ENCODE measurements around the gene CCND3.

Gene CCND3

DNA sequence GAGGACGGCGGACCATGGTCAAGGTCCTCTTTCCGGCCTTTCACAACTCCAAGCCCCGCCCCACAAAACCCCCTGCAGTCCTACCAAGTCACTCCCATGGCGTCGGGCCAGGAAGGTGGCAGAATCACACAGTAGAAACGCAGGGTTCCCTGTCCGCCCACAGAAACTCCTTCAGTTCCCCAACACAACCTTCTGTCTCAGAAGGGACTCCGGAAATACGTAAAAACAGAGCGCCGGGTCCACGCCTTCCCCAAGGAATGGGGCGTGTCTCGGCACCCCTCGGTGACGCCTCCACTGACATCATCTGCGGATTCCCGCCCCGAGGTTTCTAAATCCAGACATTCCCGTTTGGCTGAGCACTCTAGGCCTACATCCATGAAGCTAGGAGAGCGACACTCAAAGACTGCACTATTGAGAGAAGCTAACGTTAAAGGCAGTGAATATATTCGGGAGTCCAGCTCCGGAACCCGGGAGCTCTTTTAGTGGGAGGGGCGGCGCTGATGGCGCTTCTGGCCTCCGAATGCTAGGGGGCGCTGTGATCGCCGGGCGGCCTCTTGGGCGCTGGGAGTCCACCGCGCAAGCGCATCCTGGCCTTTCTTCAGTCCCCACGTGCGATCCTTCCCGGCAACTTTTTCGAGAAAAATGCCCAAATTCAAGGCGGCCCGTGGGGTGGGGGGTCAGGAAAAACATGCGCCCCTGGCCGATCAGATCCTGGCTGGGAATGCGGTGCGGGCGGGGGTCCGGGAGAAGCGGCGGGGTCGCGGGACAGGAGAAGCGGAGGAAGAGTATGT, 20.5 kb downstream of the CCND3 start, which contains the start of the genes BYSL and MED20:
BYSL (plus strand) TSS at position 579 of the 791 bp plus-strand sequence; CDS start at position 643, 64 bp downstream.
MED20 (minus strand) TSS at position 219 of the 791 bp plus-strand sequence; CDS start at position 98, 121 bp downstream.
- ChIA-PET CTCF (interaction anchor here (0.5 to 2.2 kb wide), 20 partner anchors 9 to 216 kb away, joined by 3 to 18 read pairs (median 4); partner anchors contain the start of gene TOMM6), POLR2A (interaction anchor here (0.6 to 3.6 kb wide), 19 partner anchors 8 to 342 kb away, joined by 3 to 54 read pairs (median 6); partner anchors contain the start of genes CCND3 and TOMM6)
- peak; percentile 92 for DNase-seq (ENCODE audit: extremely low spot score)
- TF ChIP-seq CTBP1 (IDR thresholded peaks at IDR 0.05; ENCODE audit: borderline replicate concordance): no peak
- no peak for TF ChIP-seq ELF4 (IDR thresholded peaks at IDR 0.05)
- no peak for TF ChIP-seq FOXA1 (IDR thresholded peaks at IDR 0.05)
- no peak for TF ChIP-seq FOXM1 (IDR thresholded peaks at IDR 0.05; ENCODE audit: borderline replicate concordance)
- no peak for TF ChIP-seq ZNF384 (IDR thresholded peaks at IDR 0.05)
- peak; percentile 64 for TF ChIP-seq PKNOX1 (IDR thresholded peaks at IDR 0.05)
- no peak for TF ChIP-seq SUZ12 (IDR thresholded peaks at IDR 0.05)
- no peak for TF ChIP-seq HDGF (IDR thresholded peaks at IDR 0.05; ENCODE audit: borderline replicate concordance)
- peak; percentile 77 for TF ChIP-seq SP1 (IDR thresholded peaks at IDR 0.05)
- TF ChIP-seq BHLHE40 (IDR thresholded peaks at IDR 0.05; ENCODE audit: borderline replicate concordance): no peak
- no peak for TF ChIP-seq NFRKB (IDR thresholded peaks at IDR 0.05)
- TF ChIP-seq ARNT (IDR thresholded peaks at IDR 0.05): no peak
- peak; percentile 96 for TF ChIP-seq L3MBTL2 (conservative IDR thresholded peaks at IDR 0.05)
- no peak for TF ChIP-seq FOXK2 (IDR thresholded peaks at IDR 0.05)

DNA sequence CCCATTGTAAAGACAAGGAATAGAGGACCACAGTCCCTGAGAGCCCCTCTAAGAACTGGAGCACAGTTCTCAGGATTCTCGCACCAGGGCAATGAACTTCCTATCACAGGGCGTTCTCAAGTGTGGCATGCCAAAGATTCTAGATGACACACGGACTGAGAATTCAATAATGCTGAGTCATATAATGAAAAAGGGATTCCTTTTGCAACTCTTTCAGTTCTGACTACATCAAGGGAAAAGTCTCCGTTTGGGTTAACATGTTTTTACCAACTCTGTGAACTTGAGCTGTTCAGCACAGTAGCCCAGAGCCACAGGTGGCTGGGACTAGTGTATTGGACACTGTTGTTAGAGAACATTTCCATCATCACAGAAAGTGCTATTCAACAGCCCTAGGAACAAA, 24.1 kb downstream of the CCND3 start:
- POLR2A ChIA-PET: no interaction called here
- no peak for TF ChIP-seq LEF1 (IDR thresholded peaks at IDR 0.05; ENCODE audit: borderline replicate concordance)
- CTCF ChIA-PET: no interaction called here
- no peak for DNase-seq (ENCODE audit: extremely low spot score)

GRCh38 chr6:41914869-41915530, 26.6 kb downstream of the CCND3 start:
- TF ChIP-seq BHLHE40 (IDR thresholded peaks at IDR 0.05; ENCODE audit: borderline replicate concordance): no peak
- no peak for TF ChIP-seq LEF1 (IDR thresholded peaks at IDR 0.05; ENCODE audit: borderline replicate concordance)
- no peak for TF ChIP-seq ZNF384 (IDR thresholded peaks at IDR 0.05)
- TF ChIP-seq L3MBTL2 (conservative IDR thresholded peaks at IDR 0.05): no peak
- DNase-seq (ENCODE audit: extremely low spot score): no peak
- ChIA-PET POLR2A (no interaction called here), CTCF (no interaction called here)

GRCh38 chr6:41914343-41914742, 27.3 kb downstream of the CCND3 start:
- DNase-seq (ENCODE audit: extremely low spot score): no peak
- TF ChIP-seq LEF1 (IDR thresholded peaks at IDR 0.05; ENCODE audit: borderline replicate concordance): no peak
- no peak for TF ChIP-seq FOXK2 (IDR thresholded peaks at IDR 0.05)
- ChIA-PET CTCF (no interaction called here), POLR2A (no interaction called here)

DNA sequence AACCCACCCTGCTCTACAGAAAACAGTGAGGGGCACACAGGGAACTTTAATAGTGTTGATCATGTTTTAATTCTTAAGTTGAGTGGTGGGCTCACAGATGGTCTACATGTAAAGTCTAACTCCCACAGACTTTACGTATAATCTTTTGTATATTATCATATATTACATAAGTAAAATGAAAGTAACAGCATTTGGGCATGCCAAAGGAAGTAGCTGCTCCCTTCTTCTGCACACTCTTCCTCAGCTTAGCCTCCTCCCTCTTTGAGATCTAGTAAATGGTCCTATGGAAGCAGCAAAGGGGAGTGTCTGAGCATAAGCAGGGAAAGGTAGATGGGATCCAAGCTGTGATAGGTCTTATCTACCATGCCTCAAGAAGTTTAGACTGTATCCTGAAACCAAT, 31.9 kb downstream of the CCND3 start:
- POLR2A ChIA-PET: no interaction called here
- CTCF ChIA-PET: interaction anchor here (1.6 kb wide), 1 partner anchor 11 kb away, joined by 5 read pairs; the partner anchor contains the start of gene MED20
- no peak for DNase-seq (ENCODE audit: extremely low spot score)
- TF ChIP-seq FOXK2 (IDR thresholded peaks at IDR 0.05) (no peak), FOXM1 (IDR thresholded peaks at IDR 0.05; ENCODE audit: borderline replicate concordance) (no peak), ZNF384 (IDR thresholded peaks at IDR 0.05) (no peak), ARNT (IDR thresholded peaks at IDR 0.05) (no peak), LEF1 (IDR thresholded peaks at IDR 0.05; ENCODE audit: borderline replicate concordance) (no peak), HDGF (IDR thresholded peaks at IDR 0.05; ENCODE audit: borderline replicate concordance) (no peak), L3MBTL2 (conservative IDR thresholded peaks at IDR 0.05) (no peak), FOXA1 (IDR thresholded peaks at IDR 0.05) (no peak), SUZ12 (IDR thresholded peaks at IDR 0.05) (no peak), TARDBP (IDR thresholded peaks at IDR 0.05) (no peak), PKNOX1 (IDR thresholded peaks at IDR 0.05) (no peak), BHLHE40 (IDR thresholded peaks at IDR 0.05; ENCODE audit: borderline replicate concordance) (no peak), ELF4 (IDR thresholded peaks at IDR 0.05) (no peak)

- ChIA-PET POLR2A (no interaction called here), CTCF (no interaction called here)
- DNase-seq (ENCODE audit: extremely low spot score): no peak
- TF ChIP-seq PKNOX1 (IDR thresholded peaks at IDR 0.05) (no peak), CTBP1 (IDR thresholded peaks at IDR 0.05; ENCODE audit: borderline replicate concordance) (no peak), NFRKB (IDR thresholded peaks at IDR 0.05) (no peak)
These were observed 39.6 kb downstream of the CCND3 start for GRCh38 chr6:41901882-41902519.
